HepG2 (cell line): ENCODE measurements around the gene TTC23L. TPM values are rescaled to one million over a fixed set of nuclear protein-coding genes. Genes with fewer than 3 reads are reported as not detected.

Experiments
- MTF1 ChIP-seq: sonication (generic); formaldehyde crosslinking; IDR thresholded peaks from 2 replicates; pipeline ENCODE4 v1.5.0; 2020; ENCODE audit warnings: missing genetic modification reagents
- RELA ChIP-seq: sonication (generic); formaldehyde crosslinking; IDR thresholded peaks from 2 replicates; pipeline ENCODE4 v1.4.0; 2020; ENCODE audit warnings: missing genetic modification reagents
- SIX4 ChIP-seq: sonication (generic); formaldehyde crosslinking; IDR thresholded peaks from 2 replicates; pipeline ENCODE4 v1.4.0; 2020; ENCODE audit warnings: missing genetic modification reagents
- ZFP82 ChIP-seq: sonication (generic); formaldehyde crosslinking; IDR thresholded peaks from 2 replicates; pipeline ENCODE4 v1.5.1; 2020; ENCODE audit warnings: mild to moderate bottlenecking, missing genetic modification reagents, borderline replicate concordance
- ZNF616 ChIP-seq: sonication (generic); formaldehyde crosslinking; IDR thresholded peaks from 2 replicates; pipeline ENCODE4 v1.5.0; 2020; ENCODE audit warnings: low read depth, mild to moderate bottlenecking, missing genetic modification reagents
- polyA plus RNA-seq, 8 experiments: library from polyadenylated mRNA; depleted of rRNA in 3 of 8; stranded (reverse) in 7 of 8; unstranded in 1 of 8; fragments of >200 nt; fragmentation: Illumina TruSeq in 4 of 8; extraction: Trizol in 4 of 8; gene quantifications; 2 replicates each; pipeline versions ENCODE4 v1.2.1 to v1.2.3, GENCODE V29; 2011 to 2016; ENCODE audit warnings: low read depth in 4 of 8, missing spikeins in 1 of 8, mixed read lengths in 1 of 8; ENCODE audit not compliant: insufficient read depth in 1 of 8
- total RNA-seq, 5 experiments: library from RNA; depleted of rRNA; stranded (reverse); fragments of >200 nt; fragmentation: Illumina TruSeq; extraction: Trizol; gene quantifications; 2 replicates each; pipeline ENCODE4 v1.2.3, GENCODE V29; 2016; ENCODE audit warnings: low read depth in 1 of 5
- TF ChIP-seq, protein P1 (sequence below): sonication (generic); formaldehyde crosslinking; IDR thresholded peaks from 2 replicates; pipeline ENCODE4 v1.5.1; 2020; ENCODE audit warnings: mild to moderate bottlenecking, missing genetic modification reagents
- TF ChIP-seq, protein P2 (sequence below): sonication (generic); formaldehyde crosslinking; IDR thresholded peaks from 2 replicates; pipeline ENCODE4 v1.4.0; 2020; ENCODE audit warnings: missing genetic modification reagents, mild to moderate bottlenecking, borderline replicate concordance
- TF ChIP-seq, protein P3 (sequence below): sonication (generic); formaldehyde crosslinking; IDR thresholded peaks from 2 replicates; pipeline ENCODE4 v1.4.0; 2020; ENCODE audit warnings: missing genetic modification reagents
- TF ChIP-seq, protein P4 (sequence below): IDR thresholded peaks from 2 replicates; pipeline ENCODE4 v1.6.1; 2018; ENCODE audit warnings: missing genetic modification reagents
- TF ChIP-seq, protein P5 (sequence below), 2 experiments: fragments of 450-650 bp in 1 of 2; sonication (generic) in 1 of 2; formaldehyde crosslinking in 1 of 2; IDR thresholded peaks; 2 replicates each; pipeline versions ENCODE4 v1.6.1 to v1.8.0; 2016 to 2022; ENCODE audit warnings: antibody characterized with exemption in 1 of 2, mild to moderate bottlenecking in 1 of 2, missing genetic modification reagents in 1 of 2

TTC23L gene
- total and polyA plus RNA-seq, 2 of the 13 experiments (the other 11 are each of a cell fraction or from before 2014, with no cell fraction given) = 0.37 to 1.4 TPM

DNA sequence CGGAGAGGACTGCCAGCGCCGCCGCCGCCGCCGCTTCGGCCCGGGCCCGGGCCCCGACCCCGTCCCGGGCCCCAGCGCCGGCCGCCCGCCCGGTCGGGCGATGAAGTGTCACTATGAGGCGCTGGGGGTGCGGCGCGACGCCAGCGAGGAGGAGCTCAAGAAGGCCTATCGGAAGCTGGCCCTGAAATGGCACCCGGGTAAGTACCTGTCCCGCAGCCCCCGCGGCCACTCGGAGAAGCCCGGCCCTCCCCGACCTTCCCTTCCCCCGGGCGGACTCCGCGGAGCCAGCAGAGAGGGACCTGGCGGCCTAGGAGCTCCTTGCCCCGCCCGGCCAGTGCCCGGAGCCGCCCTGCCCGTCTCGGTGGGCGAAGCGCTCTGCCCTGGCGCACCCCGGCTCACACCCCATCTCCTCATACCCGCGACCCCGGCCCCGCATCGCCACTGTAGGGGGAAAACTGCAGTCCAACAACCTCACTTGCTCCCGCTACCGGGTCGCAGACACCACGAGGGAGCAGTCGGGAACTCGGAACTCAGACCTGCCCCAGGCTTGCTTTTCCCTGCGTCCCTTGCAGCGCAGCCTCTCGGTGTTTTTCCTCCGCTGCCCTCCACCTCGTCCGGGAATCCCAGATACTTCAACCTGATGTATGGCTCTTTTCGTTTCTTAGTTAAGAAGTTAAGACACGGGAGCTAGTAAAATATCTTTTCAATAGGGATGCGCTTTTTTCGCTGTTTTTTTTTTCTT lies 90.9 kb downstream of the TTC23L start (continued):
- TF ChIP-seq, protein P1, sequence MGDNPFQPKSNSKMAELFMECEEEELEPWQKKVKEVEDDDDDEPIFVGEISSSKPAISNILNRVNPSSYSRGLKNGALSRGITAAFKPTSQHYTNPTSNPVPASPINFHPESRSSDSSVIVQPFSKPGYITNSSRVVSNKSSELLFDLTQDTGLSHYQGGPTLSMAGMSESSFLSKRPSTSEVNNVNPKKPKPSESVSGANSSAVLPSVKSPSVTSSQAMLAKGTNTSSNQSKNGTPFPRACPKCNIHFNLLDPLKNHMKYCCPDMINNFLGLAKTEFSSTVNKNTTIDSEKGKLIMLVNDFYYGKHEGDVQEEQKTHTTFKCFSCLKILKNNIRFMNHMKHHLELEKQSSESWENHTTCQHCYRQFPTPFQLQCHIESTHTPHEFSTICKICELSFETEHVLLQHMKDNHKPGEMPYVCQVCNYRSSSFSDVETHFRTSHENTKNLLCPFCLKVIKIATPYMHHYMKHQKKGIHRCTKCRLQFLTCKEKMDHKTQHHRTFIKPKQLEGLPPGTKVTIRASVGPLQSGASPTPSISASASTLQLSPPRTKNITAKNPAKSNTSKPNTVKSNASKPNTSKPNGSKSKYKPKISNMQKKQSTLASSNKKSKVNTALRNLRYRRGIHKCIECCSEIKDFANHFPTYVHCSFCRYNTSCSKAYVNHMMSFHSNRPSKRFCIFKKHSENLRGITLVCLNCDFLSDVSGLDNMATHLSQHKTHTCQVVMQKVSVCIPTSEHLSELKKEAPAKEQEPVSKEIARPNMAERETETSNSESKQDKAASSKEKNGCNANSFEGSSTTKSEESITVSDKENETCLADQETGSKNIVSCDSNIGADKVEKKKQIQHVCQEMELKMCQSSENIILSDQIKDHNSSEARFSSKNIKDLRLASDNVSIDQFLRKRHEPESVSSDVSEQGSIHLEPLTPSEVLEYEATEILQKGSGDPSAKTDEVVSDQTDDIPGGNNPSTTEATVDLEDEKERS (CRISPR knock-in tag) = no peak
- TF ChIP-seq ZNF616 (CRISPR knock-in tag) (0 out of 2 replicates have a peak, but pooled peaks have one; percentile 43), RELA (CRISPR knock-in tag) (no peak), SIX4 (CRISPR knock-in tag) (no peak), MTF1 (CRISPR knock-in tag) (no peak), ZFP82 (CRISPR knock-in tag) (no peak)
- TF ChIP-seq, protein P2, sequence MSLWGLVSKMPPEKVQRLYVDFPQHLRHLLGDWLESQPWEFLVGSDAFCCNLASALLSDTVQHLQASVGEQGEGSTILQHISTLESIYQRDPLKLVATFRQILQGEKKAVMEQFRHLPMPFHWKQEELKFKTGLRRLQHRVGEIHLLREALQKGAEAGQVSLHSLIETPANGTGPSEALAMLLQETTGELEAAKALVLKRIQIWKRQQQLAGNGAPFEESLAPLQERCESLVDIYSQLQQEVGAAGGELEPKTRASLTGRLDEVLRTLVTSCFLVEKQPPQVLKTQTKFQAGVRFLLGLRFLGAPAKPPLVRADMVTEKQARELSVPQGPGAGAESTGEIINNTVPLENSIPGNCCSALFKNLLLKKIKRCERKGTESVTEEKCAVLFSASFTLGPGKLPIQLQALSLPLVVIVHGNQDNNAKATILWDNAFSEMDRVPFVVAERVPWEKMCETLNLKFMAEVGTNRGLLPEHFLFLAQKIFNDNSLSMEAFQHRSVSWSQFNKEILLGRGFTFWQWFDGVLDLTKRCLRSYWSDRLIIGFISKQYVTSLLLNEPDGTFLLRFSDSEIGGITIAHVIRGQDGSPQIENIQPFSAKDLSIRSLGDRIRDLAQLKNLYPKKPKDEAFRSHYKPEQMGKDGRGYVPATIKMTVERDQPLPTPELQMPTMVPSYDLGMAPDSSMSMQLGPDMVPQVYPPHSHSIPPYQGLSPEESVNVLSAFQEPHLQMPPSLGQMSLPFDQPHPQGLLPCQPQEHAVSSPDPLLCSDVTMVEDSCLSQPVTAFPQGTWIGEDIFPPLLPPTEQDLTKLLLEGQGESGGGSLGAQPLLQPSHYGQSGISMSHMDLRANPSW (CRISPR knock-in tag) = no peak
- TF ChIP-seq, protein P3, sequence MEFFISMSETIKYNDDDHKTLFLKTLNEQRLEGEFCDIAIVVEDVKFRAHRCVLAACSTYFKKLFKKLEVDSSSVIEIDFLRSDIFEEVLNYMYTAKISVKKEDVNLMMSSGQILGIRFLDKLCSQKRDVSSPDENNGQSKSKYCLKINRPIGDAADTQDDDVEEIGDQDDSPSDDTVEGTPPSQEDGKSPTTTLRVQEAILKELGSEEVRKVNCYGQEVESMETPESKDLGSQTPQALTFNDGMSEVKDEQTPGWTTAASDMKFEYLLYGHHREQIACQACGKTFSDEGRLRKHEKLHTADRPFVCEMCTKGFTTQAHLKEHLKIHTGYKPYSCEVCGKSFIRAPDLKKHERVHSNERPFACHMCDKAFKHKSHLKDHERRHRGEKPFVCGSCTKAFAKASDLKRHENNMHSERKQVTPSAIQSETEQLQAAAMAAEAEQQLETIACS (CRISPR knock-in tag) = no peak
- TF ChIP-seq, protein P4, sequence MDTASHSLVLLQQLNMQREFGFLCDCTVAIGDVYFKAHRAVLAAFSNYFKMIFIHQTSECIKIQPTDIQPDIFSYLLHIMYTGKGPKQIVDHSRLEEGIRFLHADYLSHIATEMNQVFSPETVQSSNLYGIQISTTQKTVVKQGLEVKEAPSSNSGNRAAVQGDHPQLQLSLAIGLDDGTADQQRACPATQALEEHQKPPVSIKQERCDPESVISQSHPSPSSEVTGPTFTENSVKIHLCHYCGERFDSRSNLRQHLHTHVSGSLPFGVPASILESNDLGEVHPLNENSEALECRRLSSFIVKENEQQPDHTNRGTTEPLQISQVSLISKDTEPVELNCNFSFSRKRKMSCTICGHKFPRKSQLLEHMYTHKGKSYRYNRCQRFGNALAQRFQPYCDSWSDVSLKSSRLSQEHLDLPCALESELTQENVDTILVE (CRISPR knock-in tag) = peak; percentile 9; the same call in 1 of the 2 replicates
- TF ChIP-seq, protein P5, sequence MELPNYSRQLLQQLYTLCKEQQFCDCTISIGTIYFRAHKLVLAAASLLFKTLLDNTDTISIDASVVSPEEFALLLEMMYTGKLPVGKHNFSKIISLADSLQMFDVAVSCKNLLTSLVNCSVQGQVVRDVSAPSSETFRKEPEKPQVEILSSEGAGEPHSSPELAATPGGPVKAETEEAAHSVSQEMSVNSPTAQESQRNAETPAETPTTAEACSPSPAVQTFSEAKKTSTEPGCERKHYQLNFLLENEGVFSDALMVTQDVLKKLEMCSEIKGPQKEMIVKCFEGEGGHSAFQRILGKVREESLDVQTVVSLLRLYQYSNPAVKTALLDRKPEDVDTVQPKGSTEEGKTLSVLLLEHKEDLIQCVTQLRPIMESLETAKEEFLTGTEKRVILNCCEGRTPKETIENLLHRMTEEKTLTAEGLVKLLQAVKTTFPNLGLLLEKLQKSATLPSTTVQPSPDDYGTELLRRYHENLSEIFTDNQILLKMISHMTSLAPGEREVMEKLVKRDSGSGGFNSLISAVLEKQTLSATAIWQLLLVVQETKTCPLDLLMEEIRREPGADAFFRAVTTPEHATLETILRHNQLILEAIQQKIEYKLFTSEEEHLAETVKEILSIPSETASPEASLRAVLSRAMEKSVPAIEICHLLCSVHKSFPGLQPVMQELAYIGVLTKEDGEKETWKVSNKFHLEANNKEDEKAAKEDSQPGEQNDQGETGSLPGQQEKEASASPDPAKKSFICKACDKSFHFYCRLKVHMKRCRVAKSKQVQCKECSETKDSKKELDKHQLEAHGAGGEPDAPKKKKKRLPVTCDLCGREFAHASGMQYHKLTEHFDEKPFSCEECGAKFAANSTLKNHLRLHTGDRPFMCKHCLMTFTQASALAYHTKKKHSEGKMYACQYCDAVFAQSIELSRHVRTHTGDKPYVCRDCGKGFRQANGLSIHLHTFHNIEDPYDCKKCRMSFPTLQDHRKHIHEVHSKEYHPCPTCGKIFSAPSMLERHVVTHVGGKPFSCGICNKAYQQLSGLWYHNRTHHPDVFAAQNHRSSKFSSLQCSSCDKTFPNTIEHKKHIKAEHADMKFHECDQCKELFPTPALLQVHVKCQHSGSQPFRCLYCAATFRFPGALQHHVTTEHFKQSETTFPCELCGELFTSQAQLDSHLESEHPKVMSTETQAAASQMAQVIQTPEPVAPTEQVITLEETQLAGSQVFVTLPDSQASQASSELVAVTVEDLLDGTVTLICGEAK (IDR thresholded peaks at IDR 0.05) = no peak
- TF ChIP-seq, protein P5 (CRISPR knock-in tag; IDR thresholded peaks at IDR 0.05) = no peak
